Fibroblast of lung (primary cell): ENCODE measurements around the gene KCNJ6. TPM values are rescaled to one million over a fixed set of nuclear protein-coding genes. Genes with fewer than 3 reads are reported as not detected.

Experiments
- DNase-seq, 2 donors: peaks; one replicate each; pipeline versions ENCODE4 v3.0.0 to v3.0.0-alpha.2; 2010; ENCODE audit warnings: low read depth in 2 of 2
- H2AFZ ChIP-seq: 2 replicates; pipeline ENCODE4 v1.5.1; 2012; ENCODE audit warnings: low read length, control low read depth, inconsistent platforms
- H3K27ac ChIP-seq: 2 replicates; pipeline ENCODE4 v1.5.1; 2011; ENCODE audit warnings: low read length, control low read depth; ENCODE audit not compliant: insufficient read depth
- H3K27me3 ChIP-seq: 2 replicates; pipeline ENCODE4 v1.5.1; 2011; ENCODE audit warnings: mild to moderate bottlenecking, low read length; ENCODE audit not compliant: control insufficient read depth, insufficient read depth
- H3K36me3 ChIP-seq: 2 replicates; pipeline ENCODE4 v1.5.1; 2011; ENCODE audit warnings: low read length; ENCODE audit not compliant: control insufficient read depth, insufficient read depth
- H3K4me1 ChIP-seq: 2 replicates; pipeline ENCODE4 v1.5.1; 2011; ENCODE audit warnings: low read length; ENCODE audit not compliant: control insufficient read depth, insufficient read depth; ENCODE audit errors: extremely low read depth
- H3K4me2 ChIP-seq: 2 replicates; pipeline ENCODE4 v1.5.1; 2011; ENCODE audit warnings: low read length, control low read depth; ENCODE audit not compliant: insufficient read depth; ENCODE audit errors: extremely low read depth
- H3K4me3 ChIP-seq, 4 experiments: fragments of 200-600 bp in 1 of 4; sonication (generic) in 1 of 4; replicated peaks in 1 of 4; 2 replicates each; pipeline ENCODE4 v1.5.1; 2011 to 2016; ENCODE audit warnings: low read length in 4 of 4, low read depth in 3 of 4, mild to moderate bottlenecking in 3 of 4, control low read depth in 2 of 4, inconsistent platforms in 1 of 4, mixed read lengths in 1 of 4; ENCODE audit not compliant: insufficient read depth in 1 of 4; ENCODE audit errors: control extremely low read depth in 1 of 4
- H3K79me2 ChIP-seq: 2 replicates; pipeline ENCODE4 v1.5.1; 2012; ENCODE audit warnings: mild to moderate bottlenecking, low read length, inconsistent platforms; ENCODE audit not compliant: control insufficient read depth, insufficient read depth
- H3K9ac ChIP-seq: 2 replicates; pipeline ENCODE4 v1.5.1; 2011; ENCODE audit warnings: mild to moderate bottlenecking, low read length, control low read depth; ENCODE audit not compliant: insufficient read depth
- H3K9me3 ChIP-seq: 2 replicates; pipeline ENCODE4 v1.5.1; 2012; ENCODE audit warnings: low read depth, low read length; ENCODE audit not compliant: control insufficient read depth, insufficient read depth
- H4K20me1 ChIP-seq: 2 replicates; pipeline ENCODE4 v1.5.1; 2011; ENCODE audit warnings: low read length; ENCODE audit not compliant: control insufficient read depth, insufficient read depth; ENCODE audit errors: extremely low read depth
- EZH2 ChIP-seq: IDR thresholded peaks from 2 replicates; pipeline ENCODE4 v1.5.1; 2012; ENCODE audit warnings: low read length, control low read depth, mild to moderate bottlenecking; ENCODE audit errors: missing control alignments
- polyA plus RNA-seq, 2 donors: library from polyadenylated mRNA; depleted of rRNA in 1 of 2; stranded (reverse) in 1 of 2; unstranded in 1 of 2; fragments of >200 nt; gene quantifications; 2 replicates each; pipeline ENCODE4 v1.2.1, GENCODE V29; 2011 to 2012; ENCODE audit warnings: missing spikeins in 1 of 2
- total RNA-seq: library from RNA; depleted of rRNA; stranded (reverse); fragments of >200 nt; gene quantifications from 2 replicates; pipeline ENCODE4 v1.2.1, GENCODE V29; 2014
- TF ChIP-seq, protein P1 (sequence below), 2 donors: IDR thresholded peaks in 1 of 2; conservative IDR thresholded peaks in 1 of 2; 1 replicate in 1 of 2; 2 replicates in 1 of 2; pipeline ENCODE4 v1.5.1; 2011 to 2012; ENCODE audit warnings: low read length in 2 of 2, control low read depth in 1 of 2, inconsistent platforms in 1 of 2, low read depth in 1 of 2, mild to moderate bottlenecking in 1 of 2

The KCNJ6 gene
- total and polyA plus RNA-seq, 2 donors (not counting 1 experiment from before 2014, with no cell fraction given) = under 0.01 to 7.6 TPM

DNA sequence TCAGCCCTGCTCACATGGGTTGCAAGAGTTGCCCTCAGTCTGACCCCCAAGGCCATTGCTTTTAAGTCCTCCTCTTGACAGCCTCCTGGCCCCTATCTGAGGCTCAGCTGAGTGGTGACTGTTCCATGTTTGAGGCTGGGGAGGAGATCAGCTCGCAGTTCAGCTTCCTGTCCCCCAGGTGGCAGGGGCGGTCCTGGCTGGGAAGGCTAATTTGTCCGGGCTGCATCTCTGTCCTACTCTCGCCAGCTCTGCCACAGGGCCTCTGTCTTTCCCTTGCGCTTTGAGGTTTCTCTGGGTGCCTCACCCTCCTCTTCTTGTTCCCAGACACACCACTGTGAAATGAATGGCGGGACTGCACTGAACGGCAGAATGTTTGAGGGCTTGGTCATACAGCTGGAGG, 157.3 kb downstream of the KCNJ6 start:
- TF ChIP-seq, protein P1, sequence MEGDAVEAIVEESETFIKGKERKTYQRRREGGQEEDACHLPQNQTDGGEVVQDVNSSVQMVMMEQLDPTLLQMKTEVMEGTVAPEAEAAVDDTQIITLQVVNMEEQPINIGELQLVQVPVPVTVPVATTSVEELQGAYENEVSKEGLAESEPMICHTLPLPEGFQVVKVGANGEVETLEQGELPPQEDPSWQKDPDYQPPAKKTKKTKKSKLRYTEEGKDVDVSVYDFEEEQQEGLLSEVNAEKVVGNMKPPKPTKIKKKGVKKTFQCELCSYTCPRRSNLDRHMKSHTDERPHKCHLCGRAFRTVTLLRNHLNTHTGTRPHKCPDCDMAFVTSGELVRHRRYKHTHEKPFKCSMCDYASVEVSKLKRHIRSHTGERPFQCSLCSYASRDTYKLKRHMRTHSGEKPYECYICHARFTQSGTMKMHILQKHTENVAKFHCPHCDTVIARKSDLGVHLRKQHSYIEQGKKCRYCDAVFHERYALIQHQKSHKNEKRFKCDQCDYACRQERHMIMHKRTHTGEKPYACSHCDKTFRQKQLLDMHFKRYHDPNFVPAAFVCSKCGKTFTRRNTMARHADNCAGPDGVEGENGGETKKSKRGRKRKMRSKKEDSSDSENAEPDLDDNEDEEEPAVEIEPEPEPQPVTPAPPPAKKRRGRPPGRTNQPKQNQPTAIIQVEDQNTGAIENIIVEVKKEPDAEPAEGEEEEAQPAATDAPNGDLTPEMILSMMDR (conservative IDR thresholded peaks at IDR 0.05 in 1 of 2, IDR thresholded peaks at IDR 0.05 in 1 of 2; ENCODE audit: low read depth in 1 of 2, low read length in 2 of 2) = peak; percentile 66 to 79
- TF ChIP-seq EZH2 = no peak
- Histone ChIP-seq H3K9me3 (no peaks in the 10 kb centered on the region), H3K79me2 (no peaks in the 10 kb centered on the region), H4K20me1 (no peaks in the 10 kb centered on the region), H3K27ac (no peak overlapping the region), H3K4me2 (no peak overlapping the region), H3K4me1 (peaks cover 4% of the 10 kb centered on the region), H3K4me3 (no peak overlapping the region), H2AFZ (no peak overlapping the region), H3K36me3 (no peaks in the 10 kb centered on the region), H3K27me3 (peaks cover 2% of the 10 kb centered on the region), H3K9ac (no peak overlapping the region)
- peak; percentile 47 to 59 for DNase-seq

DNA sequence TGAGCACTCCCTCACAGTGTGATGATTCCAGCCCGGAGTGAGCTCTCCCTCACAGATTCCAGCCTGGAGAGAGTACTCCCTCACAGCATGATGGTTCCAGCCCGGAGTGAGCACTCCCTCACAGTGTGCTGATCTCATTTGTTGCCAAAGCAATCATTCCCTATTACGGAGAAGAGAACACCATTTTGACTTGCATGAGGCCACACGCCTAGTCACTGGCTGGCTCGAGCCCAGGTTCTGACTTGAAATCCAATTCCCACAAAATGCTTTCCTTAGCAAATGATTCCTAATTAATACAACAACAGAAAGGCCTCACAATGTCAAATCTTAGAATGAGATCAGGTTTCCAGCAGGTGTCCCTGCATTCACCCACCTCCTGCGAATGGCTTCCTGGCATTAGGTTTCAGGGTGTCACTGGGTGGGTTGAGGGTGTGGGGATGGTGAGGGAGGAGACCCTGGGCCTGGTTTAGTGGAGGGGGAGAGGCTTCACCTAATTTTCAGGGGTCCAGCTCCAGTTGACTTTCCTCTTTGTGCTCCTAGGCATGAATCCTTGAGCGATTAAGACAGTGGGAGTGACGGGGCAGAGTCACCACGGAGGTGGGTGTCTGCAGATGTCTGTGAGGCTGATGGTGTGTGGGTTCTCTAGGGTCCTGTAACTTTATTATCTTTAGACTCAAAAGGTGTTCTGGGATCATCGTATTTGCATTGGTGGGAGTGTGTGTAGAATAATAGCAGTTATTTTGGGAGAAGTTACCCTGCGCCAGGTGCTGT, 158.5 kb downstream of the KCNJ6 start:
- H3K27ac ChIP-seq = no peak overlapping the region

GRCh38 chr21:37753122-37753599, 163.1 kb downstream of the KCNJ6 start:
- TF ChIP-seq, protein P1 (conservative IDR thresholded peaks at IDR 0.05 in 1 of 2, IDR thresholded peaks at IDR 0.05 in 1 of 2; ENCODE audit: low read depth in 1 of 2, low read length in 2 of 2) = no peak
- no peak for TF ChIP-seq EZH2
- no peak overlapping the region for H3K4me2 ChIP-seq
- H3K27ac ChIP-seq = no peak overlapping the region
- peaks cover 2% of the 10 kb centered on the region for H3K27me3 ChIP-seq
- H2AFZ ChIP-seq = no peak overlapping the region
- no peak overlapping the region for H3K4me3 ChIP-seq
- no peaks in the 10 kb centered on the region for H3K36me3 ChIP-seq
- no peaks in the 10 kb centered on the region for H3K4me1 ChIP-seq
- H3K9ac ChIP-seq = no peak overlapping the region
- H3K9me3 ChIP-seq = no peaks in the 10 kb centered on the region
- no peak for DNase-seq
- H3K79me2 ChIP-seq = no peaks in the 10 kb centered on the region
- H4K20me1 ChIP-seq = no peaks in the 10 kb centered on the region

More for the DNA sequence above, 158.5 kb downstream of the KCNJ6 start:
- TF ChIP-seq EZH2 = no peak
- TF ChIP-seq, protein P1 (conservative IDR thresholded peaks at IDR 0.05 in 1 of 2, IDR thresholded peaks at IDR 0.05 in 1 of 2; ENCODE audit: low read depth in 1 of 2, low read length in 2 of 2) = no peak
- Histone ChIP-seq H4K20me1 (no peaks in the 10 kb centered on the region), H3K79me2 (no peaks in the 10 kb centered on the region), H3K4me2 (no peak overlapping the region), H3K27me3 (peaks cover 2% of the 10 kb centered on the region), H3K9me3 (no peaks in the 10 kb centered on the region), H3K36me3 (no peaks in the 10 kb centered on the region), H3K4me1 (peaks cover 4% of the 10 kb centered on the region), H3K4me3 (no peak overlapping the region), H3K9ac (no peak overlapping the region), H2AFZ (no peak overlapping the region)
- DNase-seq = no peak
